GM19395 (cell line): ENCODE results near the gene GBA2.

Source experiments
- ATAC-seq: cut with Tn5 transposase; IDR thresholded peaks from one replicate; pipeline ENCODE4 v1.9.1; 2021; ENCODE audit warnings: mild to moderate bottlenecking, moderate library complexity; ENCODE audit not compliant: unreplicated experiment

The GBA2 gene

GRCh38 chr9:35740243-35740642, 8.8 kb downstream of the GBA2 start:
- no peak for ATAC-seq

- ATAC-seq = no peak
These were observed 10.1 kb downstream of the GBA2 start for GRCh38 chr9:35738924-35739323.

- ATAC-seq = no peak
These were observed 10.8 kb downstream of the GBA2 start for GRCh38 chr9:35738186-35738585.

- ATAC-seq = no peak
These were observed 11.9 kb downstream of the GBA2 start for GRCh38 chr9:35737143-35737542.

GRCh38 chr9:35736201-35736633, 12.8 kb downstream of the GBA2 start:
- ATAC-seq = no peak

GRCh38 chr9:35734096-35734495, 14.9 kb downstream of the GBA2 start:
- no peak for ATAC-seq

- peak; percentile 0 for ATAC-seq
These were observed 16.1 kb downstream of the GBA2 start for GRCh38 chr9:35732800-35733541.

GRCh38 chr9:35732185-35732799, 16.7 kb downstream of the GBA2 start, which contains the start of the genes CREB3 and TLN1:
TSS of gene CREB3 (plus strand) at chr9:35732666. CDS start at chr9:35732773, 107 bp downstream.
TSS of gene TLN1 (minus strand) at chr9:35732195. CDS start at chr9:35725694, 6,501 bp downstream.
- peak; percentile 84 for ATAC-seq

- peak; percentile 0 for ATAC-seq
These were observed 17.4 kb downstream of the GBA2 start for GRCh38 chr9:35731415-35732184.

- no peak for ATAC-seq
These were observed 18.6 kb downstream of the GBA2 start for GRCh38 chr9:35730486-35730854.

- no peak for ATAC-seq
These were observed 19.1 kb downstream of the GBA2 start for GRCh38 chr9:35729700-35730485.

GRCh38 chr9:35729101-35729500, 19.9 kb downstream of the GBA2 start:
- no peak for ATAC-seq

- no peak for ATAC-seq
These were observed 20.7 kb downstream of the GBA2 start for GRCh38 chr9:35728041-35728971.

- ATAC-seq = no peak
These were observed 21.4 kb downstream of the GBA2 start for GRCh38 chr9:35727676-35728040.

GRCh38 chr9:35726931-35727330, 22.1 kb downstream of the GBA2 start:
- ATAC-seq = no peak

- ATAC-seq = no peak
These were observed 23.7 kb downstream of the GBA2 start for GRCh38 chr9:35725362-35725761.

- no peak for ATAC-seq
These were observed 25.1 kb downstream of the GBA2 start for GRCh38 chr9:35723908-35724307.

- no peak for ATAC-seq
These were observed 25.6 kb downstream of the GBA2 start for GRCh38 chr9:35723426-35723825.

- ATAC-seq = no peak
These were observed 29.5 kb downstream of the GBA2 start for GRCh38 chr9:35719546-35719945.
